ENCODE results near the gene ENGASE.
A peak's percentile ranks its signal among the peaks of the same experiment; 100 is the strongest.

ENGASE gene

GRCh38 chr17:79124513-79125209 is 50.0 kb downstream of the ENGASE start:
- no peak for TF ChIP-seq RAD21 (IDR thresholded peaks at IDR 0.05; ENCODE audit: low read depth)
- no peak for TF ChIP-seq CEBPB (IDR thresholded peaks at IDR 0.05)
- TF ChIP-seq TAF1 (IDR thresholded peaks at IDR 0.05; ENCODE audit: low read depth), result no peak
- TF ChIP-seq FOXM1 (IDR thresholded peaks at IDR 0.05; ENCODE audit: borderline replicate concordance, low read depth), result no peak
- no peak for TF ChIP-seq ZBTB7A (IDR thresholded peaks at IDR 0.05; ENCODE audit: low read depth)
- no peak for TF ChIP-seq TCF12 (IDR thresholded peaks at IDR 0.05; ENCODE audit: low read depth)
- TF ChIP-seq NFIC (IDR thresholded peaks at IDR 0.05), result no peak
- no peak for TF ChIP-seq REST (IDR thresholded peaks at IDR 0.05; ENCODE audit: low read depth)
- TF ChIP-seq CREB1 (IDR thresholded peaks at IDR 0.05; ENCODE audit: low read depth), result no peak
- no peak for TF ChIP-seq USF1 (IDR thresholded peaks at IDR 0.05)
- no peak for TF ChIP-seq EP300 (IDR thresholded peaks at IDR 0.05; ENCODE audit: borderline replicate concordance)
- TF ChIP-seq EGR1 (IDR thresholded peaks at IDR 0.05), result no peak
- TF ChIP-seq MAX (IDR thresholded peaks at IDR 0.05), result no peak
- TF ChIP-seq YY1 (IDR thresholded peaks at IDR 0.05; ENCODE audit: low read depth), result no peak
- TF ChIP-seq TEAD4 (IDR thresholded peaks at IDR 0.05), result no peak

GRCh38 chr17:79125503-79125902 is 50.9 kb downstream of the ENGASE start:
- TF ChIP-seq CEBPB (IDR thresholded peaks at IDR 0.05) (no peak), TCF12 (IDR thresholded peaks at IDR 0.05; ENCODE audit: low read depth) (no peak), EGR1 (IDR thresholded peaks at IDR 0.05) (no peak), ZBTB7A (IDR thresholded peaks at IDR 0.05; ENCODE audit: low read depth) (no peak), EP300 (IDR thresholded peaks at IDR 0.05; ENCODE audit: borderline replicate concordance) (no peak), CREB1 (IDR thresholded peaks at IDR 0.05; ENCODE audit: low read depth) (no peak), TAF1 (IDR thresholded peaks at IDR 0.05; ENCODE audit: low read depth) (no peak), FOXM1 (IDR thresholded peaks at IDR 0.05; ENCODE audit: borderline replicate concordance, low read depth) (no peak), REST (IDR thresholded peaks at IDR 0.05; ENCODE audit: low read depth) (no peak), MAX (IDR thresholded peaks at IDR 0.05) (no peak), TEAD4 (IDR thresholded peaks at IDR 0.05) (no peak)

GRCh38 chr17:79126139-79126538 is 51.5 kb downstream of the ENGASE start:
- TF ChIP-seq CREB1 (IDR thresholded peaks at IDR 0.05; ENCODE audit: low read depth) (no peak), MAX (IDR thresholded peaks at IDR 0.05) (no peak), YY1 (IDR thresholded peaks at IDR 0.05; ENCODE audit: low read depth) (no peak), TCF12 (IDR thresholded peaks at IDR 0.05; ENCODE audit: low read depth) (no peak), RAD21 (IDR thresholded peaks at IDR 0.05; ENCODE audit: low read depth) (peak; percentile 47; the same call in 1 of the 2 replicates), EP300 (IDR thresholded peaks at IDR 0.05; ENCODE audit: borderline replicate concordance) (no peak), ZBTB7A (IDR thresholded peaks at IDR 0.05; ENCODE audit: low read depth) (0 out of 2 replicates have a peak, but pooled peaks have one; percentile 31), TEAD4 (IDR thresholded peaks at IDR 0.05) (no peak), TAF1 (IDR thresholded peaks at IDR 0.05; ENCODE audit: low read depth) (no peak), EGR1 (IDR thresholded peaks at IDR 0.05) (no peak), CEBPB (IDR thresholded peaks at IDR 0.05) (no peak)

- TF ChIP-seq TCF12 (IDR thresholded peaks at IDR 0.05; ENCODE audit: low read depth) (no peak), CREB1 (IDR thresholded peaks at IDR 0.05; ENCODE audit: low read depth) (no peak), FOXM1 (IDR thresholded peaks at IDR 0.05; ENCODE audit: borderline replicate concordance, low read depth) (no peak), NFIC (IDR thresholded peaks at IDR 0.05) (no peak), EP300 (IDR thresholded peaks at IDR 0.05; ENCODE audit: borderline replicate concordance) (no peak)
Measured at GRCh38 chr17:79127534-79128135, 53.0 kb downstream of the ENGASE start.

GRCh38 chr17:79129523-79129922 is 54.9 kb downstream of the ENGASE start:
- TF ChIP-seq CREB1 (IDR thresholded peaks at IDR 0.05; ENCODE audit: low read depth), result no peak
- no peak for TF ChIP-seq USF1 (IDR thresholded peaks at IDR 0.05)
- TF ChIP-seq REST (IDR thresholded peaks at IDR 0.05; ENCODE audit: low read depth), result no peak
- TF ChIP-seq TAF1 (IDR thresholded peaks at IDR 0.05; ENCODE audit: low read depth), result no peak
- TF ChIP-seq CEBPB (IDR thresholded peaks at IDR 0.05), result no peak
- TF ChIP-seq EP300 (IDR thresholded peaks at IDR 0.05; ENCODE audit: borderline replicate concordance), result no peak
- no peak for TF ChIP-seq TEAD4 (IDR thresholded peaks at IDR 0.05)
- no peak for TF ChIP-seq TCF12 (IDR thresholded peaks at IDR 0.05; ENCODE audit: low read depth)
- no peak for TF ChIP-seq YY1 (IDR thresholded peaks at IDR 0.05; ENCODE audit: low read depth)
- TF ChIP-seq NFIC (IDR thresholded peaks at IDR 0.05), result no peak
- no peak for TF ChIP-seq MAX (IDR thresholded peaks at IDR 0.05)
- no peak for TF ChIP-seq ZBTB7A (IDR thresholded peaks at IDR 0.05; ENCODE audit: low read depth)
- no peak for TF ChIP-seq RAD21 (IDR thresholded peaks at IDR 0.05; ENCODE audit: low read depth)
- no peak for TF ChIP-seq EGR1 (IDR thresholded peaks at IDR 0.05)
